ENCODE measurements around the gene KMO. TPM values are rescaled to one million over a fixed set of nuclear protein-coding genes. Genes with fewer than 3 reads are reported as not detected.

Gene KMO
- total RNA-seq, 1 experiment from 2014 or later = not detected

DNA sequence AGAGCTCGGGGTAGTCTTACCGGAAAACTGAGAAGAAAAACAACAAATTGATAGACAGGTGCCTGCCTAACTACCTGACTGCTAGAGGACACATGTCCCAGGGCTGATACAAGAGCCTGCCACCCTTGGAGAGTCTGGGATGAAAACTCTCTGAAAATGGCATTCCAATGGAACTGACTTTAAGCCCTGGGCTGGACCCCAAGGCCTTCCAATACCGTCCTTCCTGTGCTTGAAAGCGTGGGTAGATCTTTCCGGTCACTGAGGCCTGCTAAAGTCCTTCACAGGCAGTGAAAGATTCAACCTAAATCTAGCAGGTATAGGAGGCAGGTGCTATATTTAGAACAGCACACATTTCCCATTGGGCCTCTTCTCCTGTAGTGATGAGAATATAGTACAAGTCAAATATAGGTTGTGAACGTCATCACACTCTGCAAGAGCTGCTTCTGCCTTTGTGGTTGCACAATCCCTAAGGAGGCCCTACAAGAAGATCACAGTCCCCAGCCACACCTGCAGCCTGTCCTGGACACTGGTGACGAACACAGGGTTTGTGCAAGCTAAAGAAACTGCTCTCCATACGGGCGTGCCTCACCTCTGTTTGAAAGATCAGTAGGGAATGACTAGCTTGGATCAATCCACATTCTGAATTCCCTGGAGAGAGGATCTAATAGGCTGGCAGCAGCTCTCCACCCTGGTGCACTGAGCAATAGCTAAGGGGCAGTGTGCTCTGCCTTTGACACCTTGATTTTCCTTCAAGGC is 108.9 kb downstream of the KMO start:
- Mint-ChIP-seq H3K36me3 (ENCODE audit: insufficient read depth in 1 of 3, low read depth in 3 of 3) (peaks cover 6 to 23% (median 16%) of the 10 kb centered on the region in 3 experiments), H3K4me3 (peak overlapping the region; percentile 57 to 74), H3K27me3 (ENCODE audit: low read depth) (peaks cover 16% of the 10 kb centered on the region), H3K9me3 (peaks cover 13 to 17% of the 10 kb centered on the region in 2 experiments), H3K27ac (peak overlapping the region in 1 of 3 experiments; percentile 92; a peak in 2 of 7 replicates), H3K4me1 (peaks cover 24 to 25% of the 10 kb centered on the region in 2 experiments)
- Histone ChIP-seq H2AFZ (ENCODE audit: low read length) (no peak overlapping the region), H3T11ph (ENCODE audit: low read length) (no peak overlapping the region), H2BK12ac (ENCODE audit: insufficient read length, low read depth, low read length) (no peak overlapping the region), H3K4me1 (ENCODE audit: insufficient read depth, low read length) (peaks cover 6% of the 10 kb centered on the region; the same call in 1 of the 2 replicates), H3K14ac (ENCODE audit: insufficient read depth, low read length) (no peak overlapping the region), H3K9ac (ENCODE audit: extremely low read depth, insufficient read length, low read length) (no peak overlapping the region), H4K5ac (ENCODE audit: insufficient read length, low read depth, low read length) (no peak overlapping the region), H4K91ac (ENCODE audit: insufficient read length, low read depth, low read length) (no peak overlapping the region), H3K56ac (ENCODE audit: insufficient read length, low read depth, low read length) (no peak overlapping the region), H3K79me2 (ENCODE audit: insufficient read depth, low read length) (peaks cover 17% of the 10 kb centered on the region; the same call in 1 of the 2 replicates), H3K79me1 (ENCODE audit: insufficient read depth, low read depth, low read length, poor library complexity, severe bottlenecking) (no peaks in the 10 kb centered on the region), H3K27me3 (ENCODE audit: insufficient read depth, low read length) (no peaks in the 10 kb centered on the region), H2BK20ac (ENCODE audit: low read depth, low read length, poor library complexity, severe bottlenecking) (no peak overlapping the region), H2BK120ac (ENCODE audit: low read depth, low read length, poor library complexity, severe bottlenecking) (no peak overlapping the region), H3K4ac (ENCODE audit: low read depth, low read length) (no peak overlapping the region), H3K18ac (ENCODE audit: insufficient read length, low read depth, low read length) (no peak overlapping the region), H2BK15ac (ENCODE audit: low read depth, low read length) (no peak overlapping the region), H4K20me1 (ENCODE audit: control insufficient read depth, insufficient read depth, insufficient read length) (no peaks in the 10 kb centered on the region), H2AK5ac (ENCODE audit: insufficient read length, low read length) (no peak overlapping the region), H3K27ac (ENCODE audit: insufficient read length, low read depth, low read length) (no peak overlapping the region), H3K23ac (ENCODE audit: insufficient read length, low read depth, low read length) (no peak overlapping the region), H3K4me2 (ENCODE audit: insufficient read depth, insufficient read length, low read length) (peak overlapping the region; percentile 36), H2BK5ac (ENCODE audit: insufficient read length, low read length) (no peak overlapping the region), H3K9me3 (ENCODE audit: control insufficient read depth, low read depth, low read length) (no peaks in the 10 kb centered on the region), H3K23me2 (ENCODE audit: insufficient read length, low read depth, low read length, poor library complexity, severe bottlenecking) (peaks cover 3% of the 10 kb centered on the region), H4K8ac (replicated peaks; ENCODE audit: insufficient read length, low read depth, low read length) (no peak overlapping the region)
- no peak for DNase-seq
- TF ChIP-seq CTCF (conservative IDR thresholded peaks at IDR 0.05) = no peak
- WGBS (ENCODE audit: extremely low coverage, insufficient read length, low lambda C conversion rate) = no CpG with 5 or more reads among the region's 9 CpGs
